ENCODE measurements around the gene BTBD9.

GRCh38 chr6:38350942-38351341 lies 288.8 kb downstream of the BTBD9 start:
- TF ChIP-seq EZH2 (IDR thresholded peaks at IDR 0.05; ENCODE audit: borderline replicate concordance, insufficient read depth, low read depth, low read length, poor library complexity, severe bottlenecking) (no peak), CTCF (IDR thresholded peaks at IDR 0.05) (no peak)

All from B cell (primary cell).